ELR (cell line): ENCODE data around the gene DGKQ.

ENCODE experiments used
- DNase-seq: peaks from one replicate; pipeline ENCODE4 v3.0.0-alpha.2; 2015; ENCODE audit warnings: low read depth

Gene DGKQ

GRCh38 chr4:961351-962230 lies 11.8 kb downstream of the DGKQ start:
- DNase-seq, result no peak

- DNase-seq, result no peak
Measured at GRCh38 chr4:960636-961350, 12.6 kb downstream of the DGKQ start.

DNA sequence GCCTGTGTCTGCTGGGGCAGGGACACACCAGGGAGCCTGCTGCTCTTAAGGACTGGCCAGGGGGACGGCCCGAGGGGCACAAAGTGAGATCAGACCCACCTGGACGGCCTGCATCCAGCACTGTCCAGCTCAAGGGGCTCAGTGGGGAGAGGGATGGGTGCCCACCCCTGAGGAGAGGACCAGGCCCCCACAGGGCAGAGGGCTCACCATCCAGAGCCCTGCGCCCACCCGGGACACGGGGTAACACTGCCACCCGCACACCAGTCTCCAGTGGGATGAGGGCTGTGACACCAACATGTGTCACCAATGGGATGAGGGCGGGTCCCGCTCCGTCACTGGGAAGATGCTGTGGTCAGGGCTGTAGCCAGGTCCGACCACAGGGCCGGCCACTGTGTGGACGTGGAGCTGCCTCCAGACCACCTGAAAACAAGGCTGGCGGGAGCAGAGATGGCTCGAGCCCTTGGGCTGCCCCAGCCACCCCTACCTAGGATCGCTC lies 13.2 kb downstream of the DGKQ start:
- DNase-seq, result no peak

- DNase-seq, result no peak
Measured at GRCh38 chr4:959338-960139, 13.8 kb downstream of the DGKQ start.

DNA sequence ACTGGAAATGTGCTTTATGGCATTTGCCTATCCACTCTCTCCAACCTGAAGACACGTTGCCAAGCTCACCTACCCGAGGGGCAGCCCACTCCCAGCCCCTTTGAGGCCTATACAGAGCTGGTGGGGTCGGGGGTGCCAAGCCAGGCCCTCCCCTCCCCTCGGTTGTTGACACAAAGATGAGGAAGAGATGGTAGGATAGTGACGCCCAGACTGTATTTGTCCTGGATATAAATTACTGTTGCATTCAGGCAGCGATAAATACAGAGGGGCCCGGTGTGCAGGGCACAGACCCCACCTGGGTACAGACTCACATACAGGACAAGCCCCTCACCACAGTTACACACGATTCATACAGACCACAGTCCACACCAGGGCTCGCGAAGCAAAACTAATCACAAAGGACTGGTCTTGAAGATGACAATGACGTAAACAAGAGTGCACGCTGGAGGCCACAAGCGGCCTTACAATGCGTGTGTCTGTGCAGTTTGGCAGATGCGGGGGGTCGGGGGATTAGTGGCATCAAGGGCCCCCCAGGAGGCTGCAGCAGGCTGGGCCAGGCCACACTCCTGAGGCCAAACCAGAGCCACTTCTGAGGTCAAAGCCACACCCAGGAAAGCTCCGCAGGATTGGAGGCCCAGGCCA lies 14.6 kb downstream of the DGKQ start:
- no peak for DNase-seq

DNA sequence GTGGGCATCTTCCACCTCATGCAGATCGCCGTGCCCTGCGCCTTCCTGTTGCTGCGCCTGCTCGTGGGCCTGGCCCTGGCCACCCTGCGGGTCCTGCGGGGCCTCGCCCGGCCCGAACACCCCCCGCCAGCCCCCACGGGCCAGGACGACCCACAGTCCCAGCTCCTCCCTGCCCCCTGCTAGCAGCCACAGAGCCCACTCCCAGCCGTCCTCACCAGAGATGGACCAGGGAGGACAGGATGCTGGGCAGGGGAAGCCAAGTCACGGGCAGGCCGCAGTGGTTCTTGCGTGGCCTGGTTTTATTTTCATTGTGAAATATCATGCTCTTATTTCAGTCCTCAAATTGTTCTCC lies 15.1 kb downstream of the DGKQ start:
- no peak for DNase-seq

DNA sequence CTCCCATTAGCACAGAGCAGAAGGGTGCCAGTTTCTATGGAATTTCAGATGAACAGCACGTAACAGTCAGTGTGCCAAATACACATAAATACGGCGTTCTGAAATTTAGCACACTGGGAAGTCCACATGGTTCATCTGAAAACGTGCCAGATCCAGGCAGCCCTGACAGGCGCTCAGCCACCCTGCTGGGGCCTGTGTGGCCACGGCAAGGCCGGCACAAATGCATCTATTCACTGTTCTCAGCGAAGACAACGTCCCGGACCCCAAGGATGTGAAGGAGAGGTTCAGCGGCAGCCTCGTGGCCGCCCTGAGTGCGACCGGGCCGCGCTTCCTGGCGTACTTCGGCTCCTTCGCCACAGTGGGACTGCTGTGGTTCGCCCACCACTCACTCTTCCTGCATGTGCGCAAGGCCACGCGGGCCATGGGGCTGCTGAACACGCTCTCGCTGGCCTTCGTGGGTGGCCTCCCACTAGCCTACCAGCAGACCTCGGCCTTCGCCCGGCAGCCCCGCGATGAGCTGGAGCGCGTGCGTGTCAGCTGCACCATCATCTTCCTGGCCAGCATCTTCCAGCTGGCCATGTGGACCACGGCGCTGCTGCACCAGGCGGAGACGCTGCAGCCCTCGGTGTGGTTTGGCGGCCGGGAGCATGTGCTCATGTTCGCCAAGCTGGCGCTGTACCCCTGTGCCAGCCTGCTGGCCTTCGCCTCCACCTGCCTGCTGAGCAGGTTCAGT lies 15.6 kb downstream of the DGKQ start:
- no peak for DNase-seq

DNA sequence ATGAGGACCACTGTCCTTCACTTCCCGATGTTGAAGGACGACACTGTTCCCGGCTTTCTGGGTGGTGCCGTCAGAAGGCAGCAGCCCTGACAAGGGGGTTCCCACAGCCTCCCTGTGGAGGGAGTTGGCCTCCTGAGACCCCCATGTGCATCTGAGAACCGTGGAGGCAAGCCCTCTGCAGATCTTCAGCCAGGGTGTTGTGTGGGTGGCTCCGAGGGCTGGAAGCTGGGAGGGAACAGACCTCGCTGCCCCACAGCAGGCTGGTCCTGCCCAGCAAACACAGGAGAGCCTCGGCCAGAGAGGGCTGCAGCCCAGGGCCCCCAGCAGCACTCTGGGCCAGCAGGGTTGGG lies 16.2 kb downstream of the DGKQ start:
- DNase-seq, result no peak

GRCh38 chr4:956531-957230 lies 16.7 kb downstream of the DGKQ start:
- no peak for DNase-seq

- DNase-seq, result no peak
Measured at GRCh38 chr4:955931-956381, 17.4 kb downstream of the DGKQ start.

- DNase-seq, result no peak
Measured at GRCh38 chr4:955161-955921, 18.0 kb downstream of the DGKQ start.

DNA sequence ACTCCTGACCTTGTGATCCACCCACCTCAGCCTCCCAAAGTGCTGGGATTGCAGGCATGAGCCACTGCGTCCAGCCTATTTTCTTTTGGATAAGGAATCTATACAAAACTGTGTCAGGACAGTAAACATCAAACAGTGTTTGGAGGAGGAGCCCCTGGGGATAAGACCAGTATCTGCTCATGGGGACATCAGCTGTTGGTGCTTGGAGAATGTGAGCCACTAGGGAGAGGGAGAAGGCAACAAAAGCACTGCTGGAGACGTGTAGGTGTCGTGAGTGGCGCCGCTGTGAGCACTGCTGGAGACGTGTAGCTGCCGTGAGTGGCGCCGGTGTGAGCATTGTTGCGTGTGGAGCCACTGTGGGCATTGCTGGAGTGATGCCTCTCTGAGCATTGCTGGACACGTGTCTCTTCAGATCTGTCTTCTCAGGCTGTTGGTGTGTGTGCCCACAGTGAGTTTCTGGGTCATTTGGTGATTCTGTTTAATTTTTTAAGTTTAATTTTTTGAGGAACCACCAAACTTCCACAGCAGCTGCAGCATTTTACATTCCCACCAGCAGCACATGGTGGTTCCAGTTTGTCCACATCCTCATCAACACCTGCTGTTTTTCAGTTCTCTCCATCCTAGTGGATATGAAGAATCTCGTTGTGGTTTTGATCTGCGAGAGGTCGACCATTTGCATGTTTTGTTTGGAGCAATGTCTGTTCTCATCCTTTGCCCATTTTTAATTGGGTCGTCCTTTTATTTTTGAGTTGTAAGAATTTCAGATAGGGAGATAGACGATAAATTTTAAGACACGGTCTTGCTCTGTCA lies 19.0 kb downstream of the DGKQ start:
- no peak for DNase-seq

- no peak for DNase-seq
Measured at GRCh38 chr4:953574-953915, 19.8 kb downstream of the DGKQ start.

DNA sequence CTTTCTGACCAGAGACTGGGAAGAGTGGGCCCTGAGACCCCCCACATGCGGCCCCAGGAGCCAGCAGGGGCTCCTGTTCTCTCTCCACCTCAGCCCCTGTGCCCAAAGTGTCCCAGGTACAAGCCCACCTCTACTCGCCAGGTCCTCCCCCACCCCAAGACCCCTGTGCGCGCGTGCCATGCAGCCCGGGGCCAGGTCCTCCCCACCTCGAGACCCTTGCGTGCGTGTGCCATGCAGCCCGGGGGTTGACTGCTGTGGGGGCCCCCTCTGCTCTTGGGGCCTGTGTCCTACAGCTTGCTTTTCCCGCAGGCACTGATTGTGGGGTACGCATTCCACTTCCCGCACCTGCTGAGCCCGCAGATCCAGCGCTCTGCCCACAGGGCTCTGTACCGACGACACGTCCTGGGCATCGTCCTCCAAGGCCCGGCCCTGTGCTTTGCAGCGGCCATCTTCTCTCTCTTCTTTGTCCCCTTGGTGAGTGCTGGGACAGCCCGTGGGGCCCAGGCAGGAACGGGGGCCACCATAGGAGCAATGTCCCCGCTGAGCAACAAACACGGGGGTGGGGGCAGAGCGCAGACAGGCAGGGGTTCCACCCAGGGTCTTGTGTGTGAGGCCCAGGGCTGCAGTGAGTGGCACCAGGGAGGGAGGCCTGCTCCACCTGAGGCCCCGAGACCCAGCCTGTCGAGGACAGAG lies 20.3 kb downstream of the DGKQ start:
- DNase-seq, result no peak

DNA sequence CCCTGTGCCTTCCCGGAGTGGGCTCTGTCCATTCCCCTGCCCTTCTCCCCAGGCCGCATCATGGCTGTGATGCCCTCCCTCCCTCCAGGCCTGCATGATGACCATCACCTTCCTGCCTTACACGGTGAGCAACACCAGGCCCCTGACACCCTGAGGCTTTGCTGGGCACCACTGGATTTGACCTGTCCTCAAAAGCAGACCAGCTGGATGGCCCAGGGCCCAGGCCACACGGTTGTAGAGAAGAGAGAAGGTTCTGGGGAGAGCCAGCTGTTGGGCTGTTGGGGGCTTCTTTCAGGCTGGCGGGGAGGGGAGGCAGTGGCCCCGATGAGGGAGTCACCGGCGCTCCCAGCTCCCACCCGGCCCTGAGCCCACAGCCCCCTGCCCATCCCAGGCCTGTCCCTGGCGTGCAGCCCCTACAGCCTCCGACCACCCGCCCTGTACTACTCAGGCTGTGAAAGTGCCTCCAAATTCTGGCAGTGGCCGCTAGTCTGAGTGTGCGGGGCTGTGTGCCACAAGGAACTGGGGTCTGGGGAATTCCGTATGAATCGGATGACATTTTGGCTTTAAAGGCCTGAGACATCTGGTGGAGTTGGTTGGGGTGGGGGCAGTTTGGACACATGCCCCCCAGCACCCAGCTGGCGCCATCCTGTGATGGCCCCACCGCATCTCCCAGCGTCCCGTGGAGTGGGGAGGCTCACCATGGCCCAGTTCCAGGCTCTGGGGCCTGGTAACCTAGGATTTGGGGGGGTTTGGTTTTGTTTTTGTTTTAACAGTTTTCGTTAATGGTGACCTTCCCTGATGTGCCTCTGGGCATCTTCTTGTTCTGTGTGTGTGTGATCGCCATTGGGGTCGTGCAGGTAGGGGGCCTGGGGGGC lies 21.5 kb downstream of the DGKQ start:
- no peak for DNase-seq

DNA sequence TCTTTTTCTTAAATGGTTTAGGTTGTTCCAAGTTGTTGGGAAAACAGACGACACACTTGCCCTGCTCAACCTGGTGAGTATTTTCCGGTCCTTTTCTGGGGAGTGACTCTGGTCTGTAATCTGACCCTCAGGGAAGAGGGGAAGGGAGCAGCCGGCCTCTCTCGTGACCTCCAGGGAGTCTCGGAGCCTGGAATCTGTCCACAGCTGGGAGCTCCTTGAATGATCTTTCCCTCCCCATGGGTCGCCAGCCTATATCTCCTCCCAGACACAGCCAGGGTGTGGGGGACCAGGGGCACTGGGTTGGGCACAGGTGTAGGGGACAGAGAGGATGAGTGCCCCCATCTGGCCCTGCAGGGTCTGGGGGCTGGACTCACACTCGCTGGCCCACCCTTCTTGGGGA lies 22.2 kb downstream of the DGKQ start:
- no peak for DNase-seq

DNA sequence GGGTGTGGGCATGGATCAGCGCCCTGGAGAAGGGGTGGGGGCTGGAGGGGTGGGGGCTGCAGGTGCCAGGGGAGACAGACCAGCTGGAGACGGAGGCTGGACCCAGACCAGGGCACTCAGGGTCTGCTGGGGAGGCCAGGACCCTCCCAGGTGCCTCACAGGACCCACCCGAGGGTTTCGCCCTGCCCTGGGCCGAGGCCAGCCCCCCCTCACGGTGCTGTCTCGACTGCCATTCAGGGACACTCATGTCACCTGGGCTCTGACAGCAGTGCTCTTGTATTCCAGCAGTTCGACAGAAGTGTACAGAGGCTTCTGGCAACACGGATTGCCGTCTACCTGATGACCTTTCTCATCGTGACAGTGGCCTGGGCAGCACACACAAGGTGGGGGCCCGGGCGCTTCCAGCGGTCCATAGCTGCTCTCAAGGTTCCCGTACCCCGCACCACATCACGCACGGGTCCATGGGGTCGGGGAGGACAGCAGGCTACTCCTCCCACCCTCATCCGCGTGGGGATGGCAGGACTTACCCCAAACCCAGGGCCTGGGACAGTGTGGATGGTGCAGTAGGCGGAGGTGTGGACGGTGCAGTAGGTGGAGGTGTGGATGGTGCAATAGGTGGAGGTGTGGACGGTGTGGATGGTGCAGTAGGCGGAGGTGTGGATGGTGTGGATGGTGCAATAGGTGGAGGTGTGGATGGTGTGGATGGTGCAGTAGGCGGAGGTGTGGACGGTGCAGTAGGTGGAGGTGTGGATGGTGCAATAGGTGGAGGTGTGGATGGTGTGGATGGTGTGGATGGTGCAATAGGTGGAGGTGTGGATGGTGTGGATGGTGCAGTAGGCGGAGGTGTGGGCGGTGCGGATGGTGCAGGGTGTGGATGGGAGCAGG lies 23.0 kb downstream of the DGKQ start:
- no peak for DNase-seq
